B cell (primary cell): ENCODE measurements around the gene DHRS11. TPM values are rescaled to one million over a fixed set of nuclear protein-coding genes. Genes with fewer than 3 reads are reported as not detected.

Experiments used
- ATAC-seq: fragments of 200-7000 bp; cut with Tn5 transposase; one replicate; pipeline ENCODE4 v1.10.0; 2021; ENCODE audit warnings: low read depth, mild to moderate bottlenecking, moderate number of reproducible peaks, moderate library complexity
- CTCF ChIA-PET: fragments of 350-600 bp; sonication (Branson Sonifier 250); formaldehyde crosslinking; loops from one replicate; lab custom pipeline; 2021; ENCODE audit warnings: antibody characterized with exemption, inconsistent platforms; lab: Charles Lee
- POLR2A ChIA-PET: fragments of 350-600 bp; sonication (Branson Sonifier 250); formaldehyde crosslinking; loops from one replicate; lab custom pipeline; 2021; ENCODE audit warnings: antibody characterized with exemption; lab: Charles Lee
- DNase-seq: peaks from one replicate; pipeline ENCODE4 v3.0.0; 2013
- H2AFZ ChIP-seq: 2 replicates; pipeline ENCODE4 v1.6.1; 2012; ENCODE audit warnings: mild to moderate bottlenecking, low read depth, low read length; ENCODE audit not compliant: insufficient read depth, poor library complexity, severe bottlenecking
- H3K27ac ChIP-seq, 2 donors: 1 replicate in 1 of 2; 2 replicates in 1 of 2; pipeline ENCODE4 v1.5.1; 2012 to 2013; ENCODE audit warnings: low read length in 2 of 2, mild to moderate bottlenecking in 2 of 2, moderate library complexity in 1 of 2
- H3K27me3 ChIP-seq, 4 experiments: fragments of 200-600 bp in 1 of 4; sonication (generic) in 1 of 4; replicated peaks in 1 of 4; 1 replicate in 2 of 4; 2 replicates in 2 of 4; pipeline versions ENCODE4 v1.6.1 to v1.7.0; 2013 to 2016; ENCODE audit warnings: low read length in 3 of 4, mild to moderate bottlenecking in 2 of 4, mixed read lengths in 1 of 4, moderate library complexity in 1 of 4; ENCODE audit not compliant: insufficient read depth in 4 of 4, control insufficient read depth in 3 of 4; ENCODE audit errors: control extremely low read depth in 1 of 4
- H3K36me3 ChIP-seq, 2 experiments: replicated peaks in 1 of 2; 1 replicate in 1 of 2; 2 replicates in 1 of 2; pipeline versions ENCODE4 v1.6.1 to v1.7.1; 2013; ENCODE audit warnings: low read length in 1 of 2; ENCODE audit not compliant: insufficient read depth in 2 of 2, control insufficient read depth in 1 of 2; ENCODE audit errors: control extremely low read depth in 1 of 2, extremely low read depth in 1 of 2
- H3K4me1 ChIP-seq, 2 donors: fragments of 200-600 bp in 1 of 2; sonication (generic) in 1 of 2; 1 replicate in 1 of 2; 2 replicates in 1 of 2; pipeline versions ENCODE4 v1.5.1 to v1.6.1; 2013 to 2017; ENCODE audit warnings: low read length in 2 of 2; ENCODE audit not compliant: control insufficient read depth in 2 of 2, insufficient read depth in 2 of 2
- H3K4me2 ChIP-seq: replicated peaks from 2 replicates; pipeline ENCODE3; 2012; ENCODE audit warnings: mild to moderate bottlenecking, low read depth, low read length; ENCODE audit not compliant: poor library complexity, severe bottlenecking
- H3K4me3 ChIP-seq, 5 experiments: fragments of 200-600 bp in 1 of 5; sonication (generic) in 1 of 5; 1 replicate in 3 of 5; 2 replicates in 2 of 5; pipeline versions ENCODE4 v1.5.1 to v1.7.0; 2011 to 2016; ENCODE audit warnings: low read length in 4 of 5, mild to moderate bottlenecking in 4 of 5, low read depth in 2 of 5, control low read depth in 1 of 5, moderate library complexity in 1 of 5; ENCODE audit not compliant: insufficient read depth in 1 of 5; ENCODE audit errors: control extremely low read depth in 1 of 5, extremely low read depth in 1 of 5
- H3K79me2 ChIP-seq: fragments of 200-600 bp; sonication (generic); one replicate; pipeline ENCODE4 v1.6.0; 2016; ENCODE audit warnings: low read length; ENCODE audit not compliant: control insufficient read depth, insufficient read depth
- H3K9ac ChIP-seq: fragments of 200-600 bp; sonication (generic); 2 replicates; pipeline ENCODE4 v1.6.1; 2017; ENCODE audit warnings: mild to moderate bottlenecking, low read length, moderate library complexity
- H3K9me3 ChIP-seq, 3 donors: one replicate each; pipeline versions ENCODE4 v1.6.1 to v1.7.1; 2013; ENCODE audit warnings: low read length in 2 of 3; ENCODE audit not compliant: control insufficient read depth in 2 of 3, insufficient read depth in 1 of 3; ENCODE audit errors: control extremely low read depth in 1 of 3
- H4K20me1 ChIP-seq: 2 replicates; pipeline ENCODE4 v1.6.0; 2012; ENCODE audit warnings: mild to moderate bottlenecking, low read length; ENCODE audit not compliant: insufficient read depth, control insufficient read depth, poor library complexity, severe bottlenecking
- H3K27ac Mint-ChIP-seq: one replicate; pipeline ENCODE4 v1.8.0; 2021; ENCODE audit warnings: mixed read lengths
- H3K27me3 Mint-ChIP-seq: one replicate; pipeline ENCODE4 v1.8.0; 2021; ENCODE audit warnings: mixed read lengths
- H3K4me1 Mint-ChIP-seq: one replicate; pipeline ENCODE4 v1.8.0; 2021; ENCODE audit warnings: mixed read lengths
- H3K4me3 Mint-ChIP-seq: one replicate; pipeline ENCODE4 v1.8.0; 2021; ENCODE audit warnings: mixed read lengths
- H3K9me3 Mint-ChIP-seq: one replicate; pipeline ENCODE4 v1.8.0; 2022; ENCODE audit warnings: mixed read lengths; ENCODE audit not compliant: insufficient read depth
- CTCF ChIP-seq: fragments of 200-600 bp; IDR thresholded peaks from one replicate; pipeline ENCODE4 v1.8.0; 2022; ENCODE audit warnings: antibody characterized with exemption, mild to moderate bottlenecking
- EZH2 ChIP-seq: IDR thresholded peaks from 2 replicates; pipeline ENCODE4 v1.6.1; 2012; ENCODE audit warnings: borderline replicate concordance, low read depth, mild to moderate bottlenecking, moderate library complexity, low read length; ENCODE audit not compliant: insufficient read depth, poor library complexity, severe bottlenecking
- WGBS: methylation state at CpG from one replicate; pipeline ENCODE4 v1.1.5; 2013; ENCODE audit warnings: missing lambda C conversion rate; ENCODE audit not compliant: insufficient coverage; 5-methylcytosine and 5-hydroxymethylcytosine counted together
- intact Hi-C: fragments of 100-400 bp; cut with micrococcal nuclease; formaldehyde crosslinking; loops from one replicate; pipeline ENCODE4 v1.10.0; 2022
- polyA plus RNA-seq: library from polyadenylated mRNA; depleted of rRNA; stranded (reverse); fragments of >200 nt; gene quantifications from 2 replicates; pipeline ENCODE4 v1.2.3, GENCODE V29; 2012
- total RNA-seq, 2 donors: library from RNA; stranded (reverse); fragments of 120-200 nt in 1 of 2; gene quantifications; 1 replicate in 1 of 2; 2 replicates in 1 of 2; pipeline versions ENCODE4 v1.2.3 to v1.2.4, GENCODE V29; 2013 to 2022

Gene DHRS11
- total and polyA plus RNA-seq, 2 donors (not counting 1 experiment from before 2014, with no cell fraction given), result 4.3 to 8.2 TPM

DNA sequence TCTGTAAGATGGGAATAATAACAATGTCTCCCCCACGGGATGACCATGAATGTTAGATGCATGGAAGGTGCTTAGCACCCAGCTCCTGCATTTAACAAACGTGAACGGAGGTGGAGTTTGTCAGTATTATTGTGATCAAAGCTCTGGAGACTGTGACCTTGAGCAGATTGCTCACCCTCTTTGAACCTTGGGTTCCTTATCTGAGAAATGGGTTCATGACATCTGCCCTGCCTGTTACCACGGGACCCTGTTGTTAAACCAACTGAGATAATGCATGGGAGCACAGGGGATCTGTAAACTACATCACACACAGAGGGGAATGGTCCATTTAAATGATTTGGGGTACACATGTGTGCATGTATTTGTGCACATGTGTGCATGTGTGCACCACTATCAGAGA, 39.3 kb downstream of the DHRS11 start:
- no peak overlapping the region for H3K27ac Mint-ChIP-seq
- no peaks in the 10 kb centered on the region for H3K4me1 Mint-ChIP-seq
- H3K4me1 ChIP-seq, result no peaks in the 10 kb centered on the region

More for the DNA sequence above, 39.3 kb downstream of the DHRS11 start:
- H4K20me1 ChIP-seq, result no peaks in the 10 kb centered on the region
- no peak for ATAC-seq
- 96% methylated on average over 3 of the region's 4 CpGs for WGBS
- Mint-ChIP-seq H3K27me3 (peaks cover 15% of the 10 kb centered on the region), H3K9me3 (no peaks in the 10 kb centered on the region), H3K4me3 (no peak overlapping the region)
- no peak for DNase-seq
- no peaks in the 10 kb centered on the region for H3K79me2 ChIP-seq
- no peak overlapping the region for H2AFZ ChIP-seq
- no peak overlapping the region for H3K4me3 ChIP-seq
- intact Hi-C loops, result no loop called here
- no peaks in the 10 kb centered on the region for H3K36me3 ChIP-seq
- ChIA-PET CTCF (interaction anchor here (2.3 to 10.1 kb wide), 3 partner anchors 124 to 609 kb away, joined by 7 to 150 read pairs (median 24); no protein-coding TSS in a partner anchor), POLR2A (no interaction called here)
- H3K4me2 ChIP-seq, result no peak overlapping the region
- no peaks in the 10 kb centered on the region for H3K9me3 ChIP-seq
- H3K27ac ChIP-seq, result no peak overlapping the region
- no peak for TF ChIP-seq EZH2
- TF ChIP-seq CTCF, result no peak
- peaks cover 0 to 5% (median 2%) of the 10 kb centered on the region in 4 experiments for H3K27me3 ChIP-seq
- no peak overlapping the region for H3K9ac ChIP-seq
